Measurements from ENCODE around the gene TXN. TPM values are rescaled to one million over a fixed set of nuclear protein-coding genes. Genes with fewer than 3 reads are reported as not detected.

Gene TXN
- total and polyA plus RNA-seq, 2 donors (not counting 1 experiment from before 2014, with no cell fraction given), result 355 to 700 TPM

- Histone ChIP-seq H3K4me1 (ENCODE audit: control insufficient read depth, extremely low read depth, insufficient read depth, low read length) (no peaks in the 10 kb centered on the region), H3K27ac (ENCODE audit: insufficient read depth, low read length) (no peak overlapping the region), H3K9ac (ENCODE audit: insufficient read depth, low read length) (no peak overlapping the region), H3K79me2 (ENCODE audit: control insufficient read depth, insufficient read depth, low read length) (no peaks in the 10 kb centered on the region), H3K27me3 (ENCODE audit: control insufficient read depth, insufficient read depth, low read length) (no peaks in the 10 kb centered on the region), H3K9me3 (ENCODE audit: control insufficient read depth, insufficient read depth, low read depth, low read length) (no peaks in the 10 kb centered on the region), H3K4me2 (ENCODE audit: extremely low read depth, insufficient read depth, low read length) (no peak overlapping the region), H4K20me1 (ENCODE audit: control insufficient read depth, extremely low read depth, insufficient read depth, low read length) (no peaks in the 10 kb centered on the region), H2AFZ (ENCODE audit: low read length) (no peak overlapping the region), H3K4me3 (replicated peaks in 1 of 4; ENCODE audit: control extremely low read depth in 1 of 4, insufficient read depth in 1 of 4, low read depth in 3 of 4, low read length in 4 of 4) (no peak overlapping the region), H3K36me3 (ENCODE audit: control insufficient read depth, insufficient read depth, low read length) (no peaks in the 10 kb centered on the region)
- DNase-seq (ENCODE audit: low read depth in 2 of 2), result no peak
- TF ChIP-seq CTCF (conservative IDR thresholded peaks at IDR 0.05 in 1 of 2, IDR thresholded peaks at IDR 0.05 in 1 of 2; ENCODE audit: low read depth in 1 of 2, low read length in 2 of 2) (no peak), EZH2 (IDR thresholded peaks at IDR 0.05; ENCODE audit: low read length, missing control alignments) (no peak)
Measured at GRCh38 chr9:110224583-110224982, 31.7 kb downstream of the TXN start.

DNA sequence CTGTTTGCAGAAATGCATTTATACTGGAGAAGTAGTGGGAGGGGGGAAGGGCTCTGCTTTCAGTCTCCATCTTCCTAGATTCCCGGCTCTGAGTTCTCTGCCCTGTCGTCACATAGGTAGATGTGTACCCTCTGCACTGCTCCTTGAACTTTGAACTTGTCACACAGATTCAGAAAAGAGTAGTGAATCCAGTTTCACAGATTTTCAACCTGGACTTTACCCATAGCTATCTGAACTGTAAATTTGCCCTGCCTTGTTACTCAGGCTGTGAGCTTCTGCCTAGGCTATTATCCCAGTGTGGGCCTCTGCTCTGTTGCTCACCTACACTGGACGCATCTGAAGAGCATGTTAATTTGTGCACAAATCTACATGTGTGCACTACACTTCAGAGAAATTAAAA, 35.5 kb downstream of the TXN start:
- Histone ChIP-seq H3K79me2 (ENCODE audit: control insufficient read depth, insufficient read depth, low read length) (no peaks in the 10 kb centered on the region), H3K9ac (ENCODE audit: insufficient read depth, low read length) (no peak overlapping the region), H3K27ac (ENCODE audit: insufficient read depth, low read length) (no peak overlapping the region), H3K4me1 (ENCODE audit: control insufficient read depth, extremely low read depth, insufficient read depth, low read length) (no peaks in the 10 kb centered on the region), H3K4me2 (ENCODE audit: extremely low read depth, insufficient read depth, low read length) (no peak overlapping the region), H3K36me3 (ENCODE audit: control insufficient read depth, insufficient read depth, low read length) (no peaks in the 10 kb centered on the region), H3K27me3 (ENCODE audit: control insufficient read depth, insufficient read depth, low read length) (no peaks in the 10 kb centered on the region), H2AFZ (ENCODE audit: low read length) (no peak overlapping the region), H3K4me3 (replicated peaks in 1 of 4; ENCODE audit: control extremely low read depth in 1 of 4, insufficient read depth in 1 of 4, low read depth in 3 of 4, low read length in 4 of 4) (no peak overlapping the region), H4K20me1 (ENCODE audit: control insufficient read depth, extremely low read depth, insufficient read depth, low read length) (no peaks in the 10 kb centered on the region), H3K9me3 (ENCODE audit: control insufficient read depth, insufficient read depth, low read depth, low read length) (no peaks in the 10 kb centered on the region)
- TF ChIP-seq EZH2 (IDR thresholded peaks at IDR 0.05; ENCODE audit: low read length, missing control alignments) (no peak), CTCF (conservative IDR thresholded peaks at IDR 0.05 in 1 of 2, IDR thresholded peaks at IDR 0.05 in 1 of 2; ENCODE audit: low read depth in 1 of 2, low read length in 2 of 2) (no peak)
- DNase-seq (ENCODE audit: low read depth in 2 of 2), result no peak

DNA sequence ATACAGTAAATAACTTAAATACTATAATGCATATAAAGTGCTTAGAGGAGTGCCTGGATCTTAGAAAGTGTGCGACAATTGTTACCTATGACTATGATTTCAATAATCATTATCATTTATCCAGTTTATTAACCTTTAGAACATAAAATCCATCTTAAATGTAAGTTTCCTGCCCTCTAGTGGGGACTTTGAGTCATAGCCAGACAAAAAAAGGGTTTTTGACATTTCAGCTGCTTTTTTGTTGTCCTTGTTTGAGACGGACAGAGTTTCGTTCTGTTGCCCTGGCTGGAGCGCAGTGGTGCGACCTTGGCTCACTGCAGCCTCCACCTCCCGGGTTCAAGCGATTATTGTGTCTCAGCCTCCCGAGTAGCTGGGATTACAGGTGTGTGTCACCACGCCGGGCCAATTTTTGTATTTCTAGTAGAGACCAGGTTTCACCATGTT, 38.6 kb downstream of the TXN start:
- Histone ChIP-seq H2AFZ (ENCODE audit: low read length) (no peak overlapping the region), H3K79me2 (ENCODE audit: control insufficient read depth, insufficient read depth, low read length) (no peaks in the 10 kb centered on the region), H3K4me1 (ENCODE audit: control insufficient read depth, extremely low read depth, insufficient read depth, low read length) (no peaks in the 10 kb centered on the region), H3K9ac (ENCODE audit: insufficient read depth, low read length) (no peak overlapping the region), H3K36me3 (ENCODE audit: control insufficient read depth, insufficient read depth, low read length) (no peaks in the 10 kb centered on the region), H3K27ac (ENCODE audit: insufficient read depth, low read length) (no peak overlapping the region), H3K9me3 (ENCODE audit: control insufficient read depth, insufficient read depth, low read depth, low read length) (no peaks in the 10 kb centered on the region), H4K20me1 (ENCODE audit: control insufficient read depth, extremely low read depth, insufficient read depth, low read length) (no peaks in the 10 kb centered on the region), H3K4me3 (replicated peaks in 1 of 4; ENCODE audit: control extremely low read depth in 1 of 4, insufficient read depth in 1 of 4, low read depth in 3 of 4, low read length in 4 of 4) (peak overlapping the region in 1 of 4 experiments; percentile 24), H3K4me2 (ENCODE audit: extremely low read depth, insufficient read depth, low read length) (peak overlapping the region; percentile 34), H3K27me3 (ENCODE audit: control insufficient read depth, insufficient read depth, low read length) (no peaks in the 10 kb centered on the region)
- TF ChIP-seq CTCF (conservative IDR thresholded peaks at IDR 0.05 in 1 of 2, IDR thresholded peaks at IDR 0.05 in 1 of 2; ENCODE audit: low read depth in 1 of 2, low read length in 2 of 2) (peak; percentile 61 to 71), EZH2 (IDR thresholded peaks at IDR 0.05; ENCODE audit: low read length, missing control alignments) (no peak)
- peak; percentile 43 to 70 for DNase-seq (ENCODE audit: low read depth in 2 of 2)
